Measurements from ENCODE around the gene TESMIN. TPM values are rescaled to one million over a fixed set of nuclear protein-coding genes. Genes with fewer than 3 reads are reported as not detected.

TESMIN gene
- 1 to 10 TPM; 3.9 to 6.1 (median 5.0) TPM for total RNA-seq (2021; fragmentation: NEBNext Ultra II Directional; extraction: Animal tissue kit (Norgen Biotek cat#: 25700))
- long read RNA-seq, partial matches to known transcripts: 2 of 5 reads
- long read RNA-seq, other reads (novel, unspliced or antisense): 3 of 5 reads

GRCh38 chr11:68751331-68751856, at the start of gene TESMIN:
Gene TESMIN, minus strand, starts transcription at chr11:68751520. Its CDS starts 860 bp downstream, at chr11:68750660.
- Mint-ChIP-seq H3K4me1 (ENCODE audit: low read depth) (peaks cover 24% of the 10 kb centered on the region), H3K27me3 (ENCODE audit: insufficient read depth) (no peaks in the 10 kb centered on the region), H3K4me3 (peak within 1 kb of the TSS; percentile 82), H3K9me3 (no peaks in the 10 kb centered on the region), H3K36me3 (ENCODE audit: low read depth) (peaks cover 24% of the 10 kb centered on the region; the same call in 1 of the 2 replicates), H3K27ac (no peak within 1 kb of the TSS)
- no peak for TF ChIP-seq CTCF (IDR thresholded peaks at IDR 0.05)
- DNase-seq: peak; percentile 66

GRCh38 chr11:68798221-68798813, 47.0 kb upstream of the TESMIN start:
- H3K27ac Mint-ChIP-seq: no peak overlapping the region
- H3K27me3 Mint-ChIP-seq (ENCODE audit: insufficient read depth): no peaks in the 10 kb centered on the region
- TF ChIP-seq CTCF (IDR thresholded peaks at IDR 0.05): peak; percentile 85
- no peaks in the 10 kb centered on the region for H3K9me3 Mint-ChIP-seq
- no peak overlapping the region for H3K4me3 Mint-ChIP-seq
- 0 out of 2 replicates have a peak, but pooled peaks cover 10% of the 10 kb centered on the region for H3K36me3 Mint-ChIP-seq (ENCODE audit: low read depth)
- DNase-seq: no peak
- H3K4me1 Mint-ChIP-seq (ENCODE audit: low read depth): no peaks in the 10 kb centered on the region

- no peak for TF ChIP-seq CTCF (IDR thresholded peaks at IDR 0.05)
- no peak for DNase-seq
- H3K36me3 Mint-ChIP-seq (ENCODE audit: low read depth): peaks cover 14% of the 10 kb centered on the region
- no peaks in the 10 kb centered on the region for H3K4me1 Mint-ChIP-seq (ENCODE audit: low read depth)
- H3K9me3 Mint-ChIP-seq: no peaks in the 10 kb centered on the region
- H3K4me3 Mint-ChIP-seq: no peak overlapping the region
- H3K27ac Mint-ChIP-seq: no peak overlapping the region
- H3K27me3 Mint-ChIP-seq (ENCODE audit: insufficient read depth): no peaks in the 10 kb centered on the region
These were observed 45.5 kb upstream of the TESMIN start for GRCh38 chr11:68796801-68797200.

- TF ChIP-seq CTCF (IDR thresholded peaks at IDR 0.05): no peak
- Mint-ChIP-seq H3K9me3 (no peaks in the 10 kb centered on the region), H3K4me3 (no peak overlapping the region), H3K36me3 (ENCODE audit: low read depth) (peaks cover 12% of the 10 kb centered on the region), H3K27ac (no peak overlapping the region), H3K4me1 (ENCODE audit: low read depth) (no peaks in the 10 kb centered on the region), H3K27me3 (ENCODE audit: insufficient read depth) (no peaks in the 10 kb centered on the region; the same call in 1 of the 2 replicates)
- DNase-seq: no peak
These were observed 41.2 kb upstream of the TESMIN start for GRCh38 chr11:68792400-68792966.

GRCh38 chr11:68784653-68785052, 33.3 kb upstream of the TESMIN start:
- Mint-ChIP-seq H3K4me3 (no peak overlapping the region), H3K27me3 (ENCODE audit: insufficient read depth) (no peaks in the 10 kb centered on the region), H3K4me1 (ENCODE audit: low read depth) (no peaks in the 10 kb centered on the region), H3K9me3 (no peaks in the 10 kb centered on the region), H3K36me3 (ENCODE audit: low read depth) (peaks cover 25% of the 10 kb centered on the region), H3K27ac (no peak overlapping the region)
- TF ChIP-seq CTCF (IDR thresholded peaks at IDR 0.05): no peak
- DNase-seq: no peak
